ENCODE measurements around the gene BRINP3.

BRINP3 gene

DNA sequence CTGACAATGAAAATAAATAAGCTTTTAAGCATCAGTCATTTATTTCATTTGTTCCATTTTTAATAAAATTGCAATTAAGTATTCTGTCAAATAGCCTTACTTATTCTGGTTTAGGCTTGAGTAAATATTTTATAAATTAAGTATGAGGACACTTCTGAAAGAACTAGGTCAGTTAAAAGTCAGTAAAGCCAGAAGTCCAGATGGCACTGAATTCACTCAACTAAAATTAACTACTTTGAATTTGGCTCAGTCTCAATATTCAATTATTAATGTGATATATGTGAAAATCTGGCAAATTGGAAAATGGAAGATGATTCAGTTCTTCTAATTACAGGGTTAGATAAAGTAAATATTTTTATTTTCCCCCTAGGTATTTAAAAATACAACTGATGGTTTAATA lies 174.2 kb downstream of the BRINP3 start:
- DNase-seq = no peak

DNA sequence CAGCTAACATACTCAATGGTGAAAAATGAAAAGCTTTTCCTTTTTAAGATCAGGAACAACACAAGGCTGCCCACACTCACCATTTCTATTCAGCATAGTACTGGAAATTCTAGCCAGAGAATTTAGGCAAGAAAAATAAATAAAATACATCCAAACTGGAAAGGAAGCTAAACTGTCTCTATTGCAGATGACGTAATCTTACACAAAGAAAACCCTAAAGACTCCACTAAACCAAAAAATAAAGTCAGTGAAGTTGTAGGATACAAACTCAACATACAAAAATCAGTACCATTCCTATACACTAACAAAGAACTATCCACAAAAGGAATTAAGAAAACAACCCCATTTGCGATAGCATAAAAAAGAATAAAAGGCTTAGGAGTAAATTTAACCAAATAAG lies 181.2 kb downstream of the BRINP3 start:
- no peak for DNase-seq

DNA sequence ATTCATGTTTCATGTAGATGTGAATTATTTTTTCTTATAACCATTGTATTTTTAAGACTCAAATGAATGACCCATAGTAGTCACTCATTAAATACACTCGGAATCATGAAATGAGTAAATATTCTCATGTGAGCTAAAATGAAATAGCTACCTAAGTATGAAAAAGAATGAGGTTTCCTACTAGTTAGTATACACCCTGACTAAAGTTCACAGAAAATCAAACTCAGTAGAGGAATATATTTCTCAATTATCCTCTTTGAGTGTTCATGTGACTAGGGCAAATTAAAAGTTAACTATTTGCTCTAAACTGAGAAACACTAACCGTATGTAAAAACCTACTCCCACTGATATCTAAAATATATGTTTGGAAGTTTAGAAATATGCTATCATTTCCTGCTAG lies 187.8 kb downstream of the BRINP3 start:
- no peak for DNase-seq

DNA sequence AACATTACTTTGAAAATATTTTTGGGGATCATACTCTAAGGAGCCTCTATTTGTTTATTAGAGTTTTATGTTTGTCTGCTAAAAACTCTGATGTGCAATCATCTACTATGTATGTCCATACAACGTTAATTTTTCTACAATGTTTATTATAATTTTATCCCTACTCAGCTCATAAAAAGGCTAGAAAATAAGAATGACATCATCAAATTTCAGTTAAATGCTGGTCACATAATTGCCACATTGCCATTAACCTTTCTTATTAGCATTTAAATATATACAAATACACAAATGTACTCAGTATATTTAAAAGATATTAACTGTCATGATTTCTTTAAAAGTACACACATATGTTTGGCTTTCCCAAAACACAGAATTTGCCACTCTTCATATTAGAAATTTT lies 191.6 kb downstream of the BRINP3 start:
- DNase-seq = no peak

DNA sequence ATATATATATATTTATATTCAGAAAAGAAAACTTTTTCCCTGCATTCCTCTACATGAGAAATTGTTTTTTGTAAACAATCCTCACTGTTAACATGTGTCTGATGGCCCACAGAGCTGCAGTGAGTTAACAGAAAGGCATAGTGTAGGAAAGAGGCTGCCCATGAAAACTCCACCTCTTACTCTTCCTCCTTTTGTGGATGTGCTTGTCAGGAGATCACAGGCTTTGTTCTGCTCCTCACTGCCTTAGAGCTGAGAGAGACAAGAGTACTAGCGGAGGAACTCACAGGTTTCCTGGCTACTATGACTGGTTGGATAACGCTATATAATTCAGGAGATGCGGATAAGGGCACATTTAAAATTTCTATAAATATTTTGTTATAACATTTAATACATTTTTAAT lies 200.6 kb downstream of the BRINP3 start:
- no peak for DNase-seq

DNA sequence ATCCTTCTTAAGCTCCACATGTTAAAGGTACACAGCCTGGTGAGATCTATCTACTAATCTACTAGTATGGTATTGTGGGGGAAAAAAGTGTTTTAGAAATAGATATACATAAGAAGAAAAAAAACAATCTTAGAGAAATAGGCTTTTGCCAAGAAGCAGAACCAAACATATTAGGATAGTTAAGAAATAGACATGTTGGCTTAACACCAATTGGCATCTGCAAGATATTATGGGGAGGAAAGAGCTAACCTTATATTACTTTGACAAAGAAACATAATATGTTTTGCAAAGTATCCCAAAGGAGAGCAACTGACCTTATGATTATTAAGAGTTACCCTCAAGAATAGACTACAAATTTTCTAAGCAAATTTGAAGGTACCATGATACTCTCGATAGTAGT lies 202.9 kb downstream of the BRINP3 start:
- no peak for DNase-seq

DNA sequence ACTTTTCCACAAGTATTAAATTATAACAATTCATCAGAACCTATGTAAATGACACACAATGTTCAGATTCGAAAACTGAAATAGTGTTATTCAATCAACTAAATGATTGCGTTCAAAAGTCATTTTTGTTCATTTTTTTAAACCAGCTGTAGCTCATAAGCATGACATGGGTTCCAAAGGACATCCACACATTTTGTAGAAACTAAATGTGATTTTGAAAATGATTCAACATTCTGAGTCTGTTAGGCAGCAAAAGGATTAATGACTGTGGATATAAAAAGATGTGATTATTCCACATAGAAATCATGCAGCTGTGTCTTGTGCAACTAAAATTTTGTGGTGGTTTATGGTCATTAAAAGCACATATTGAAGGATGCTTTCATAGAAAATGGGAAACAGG lies 204.5 kb downstream of the BRINP3 start:
- DNase-seq = no peak

DNA sequence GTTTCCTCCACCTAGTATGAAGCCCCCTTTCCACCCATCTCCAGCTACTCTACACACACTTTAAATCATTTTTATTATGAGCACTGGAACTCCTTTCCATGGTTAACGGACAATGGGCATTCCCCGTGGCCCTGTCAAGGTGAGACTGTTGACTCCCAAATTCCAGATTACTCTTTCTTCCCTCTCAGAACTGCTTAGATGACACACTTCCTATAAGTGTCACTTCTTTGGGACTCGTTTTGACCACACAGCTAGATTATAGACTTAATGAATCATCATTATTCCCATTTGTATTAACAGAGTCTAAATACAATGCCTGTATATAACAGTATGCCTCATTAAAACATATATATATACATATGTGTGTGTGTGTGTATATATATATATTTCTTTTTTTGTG lies 215.1 kb downstream of the BRINP3 start:
- DNase-seq = no peak

DNA sequence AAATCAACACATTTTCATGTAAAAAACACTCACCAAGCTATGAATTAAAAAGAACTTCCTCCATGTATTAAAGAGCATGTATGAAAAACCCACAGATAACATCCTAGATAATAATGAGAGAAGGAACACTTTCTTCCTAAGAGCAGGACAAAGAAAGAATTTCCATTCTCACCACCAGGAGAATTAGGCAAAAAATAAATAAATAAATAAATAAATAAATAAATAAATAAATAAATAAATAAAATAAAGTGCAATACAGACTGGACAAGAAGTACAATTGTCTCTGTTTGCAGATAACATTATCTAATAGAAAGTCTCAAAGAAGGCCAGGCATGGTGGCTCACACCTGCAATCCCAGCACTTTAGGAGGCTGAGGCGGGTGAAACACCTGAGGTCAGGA lies 218.2 kb downstream of the BRINP3 start:
- no peak for DNase-seq

DNA sequence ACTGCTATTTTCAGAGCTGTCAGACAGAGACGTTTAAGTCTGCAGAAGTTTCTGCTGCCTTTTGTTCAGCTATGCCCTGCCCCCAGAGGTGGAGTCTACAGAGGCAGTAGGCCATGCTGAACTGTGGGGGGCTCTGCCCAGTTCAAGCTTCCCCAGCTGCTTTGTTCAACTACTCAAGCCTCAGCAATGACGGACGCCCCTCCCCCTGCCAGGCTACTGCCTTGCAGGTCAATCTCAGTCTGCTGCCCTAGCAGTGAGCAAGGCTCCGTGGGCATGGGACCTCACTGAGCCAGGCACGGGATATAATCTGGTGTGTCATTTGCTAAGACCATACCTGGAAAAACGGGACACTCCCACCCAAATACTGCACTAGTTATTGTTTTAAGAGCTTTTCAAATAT lies 219.7 kb downstream of the BRINP3 start:
- DNase-seq = no peak

DNA sequence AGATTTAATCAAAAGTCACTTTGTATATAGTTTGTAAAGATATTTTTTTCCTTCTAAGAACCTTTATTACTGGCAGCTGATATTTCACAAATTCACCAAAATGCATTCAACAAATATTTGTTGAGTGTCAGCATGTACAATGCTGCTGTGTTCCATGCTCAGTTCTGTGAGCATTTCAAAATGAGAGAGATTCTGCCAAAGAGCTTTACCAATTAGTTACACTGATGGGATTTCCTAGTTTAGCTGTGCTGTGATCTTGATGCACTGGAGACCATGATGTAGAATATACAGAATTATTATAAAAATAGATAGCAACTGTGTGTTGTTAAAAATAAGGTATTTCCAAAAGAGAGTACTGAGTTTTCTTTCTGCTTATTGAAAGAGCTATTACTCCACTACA lies 225.6 kb downstream of the BRINP3 start:
- no peak for DNase-seq

DNA sequence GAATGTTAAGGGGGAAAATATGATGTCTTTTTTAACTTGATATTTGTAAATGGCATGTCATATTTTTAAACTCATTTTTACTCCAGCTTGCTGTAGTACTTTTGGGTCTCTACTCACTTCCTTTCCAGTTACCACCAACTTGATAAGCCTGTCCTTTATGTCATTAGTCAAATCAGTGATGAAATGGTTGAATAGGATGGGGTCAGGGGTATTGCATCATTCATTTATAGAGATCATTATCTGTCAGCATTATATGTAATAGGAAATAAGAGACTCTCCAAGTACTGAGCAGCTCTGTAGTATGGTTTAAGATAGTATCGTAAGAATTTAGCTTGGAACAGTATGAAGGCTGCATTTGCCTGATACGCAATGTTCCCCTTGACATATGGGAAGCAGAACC lies 227.3 kb downstream of the BRINP3 start:
- no peak for DNase-seq

DNA sequence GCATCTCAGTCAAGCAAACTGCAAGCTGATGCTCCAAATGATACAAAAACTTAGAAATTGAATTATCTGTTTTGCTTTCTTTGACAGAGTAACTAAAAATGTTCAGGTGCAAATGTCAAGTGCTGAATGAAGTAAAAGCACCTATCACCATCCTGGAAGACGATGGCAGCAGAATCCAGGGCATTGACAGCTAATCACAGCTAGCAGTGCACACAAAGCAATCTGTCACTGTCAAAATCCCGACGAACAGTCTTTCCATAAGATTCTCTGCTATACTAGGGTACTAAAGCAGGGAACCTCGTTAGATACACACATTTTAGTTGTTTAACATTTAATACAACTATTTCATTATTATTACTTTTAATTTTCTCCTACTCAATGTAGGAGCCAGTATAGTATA lies 233.3 kb downstream of the BRINP3 start:
- DNase-seq = no peak

DNA sequence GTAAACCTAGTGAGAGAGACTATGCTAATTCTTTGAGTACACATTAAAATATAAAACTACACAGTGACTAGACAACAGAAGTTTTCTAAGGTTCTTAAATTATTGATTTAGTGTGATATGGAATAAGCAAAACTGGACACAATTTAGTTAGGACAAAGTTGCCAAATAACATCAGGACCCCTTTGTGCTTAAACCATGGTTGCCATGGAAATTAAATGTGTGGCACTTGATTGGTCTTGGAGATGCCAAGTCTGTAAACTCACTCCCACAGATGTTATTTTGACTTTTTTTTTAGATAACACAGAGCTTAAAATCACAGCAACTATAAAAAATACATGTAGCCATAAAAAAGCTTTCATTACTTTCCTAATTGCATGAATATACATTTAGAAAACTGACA lies 234.6 kb downstream of the BRINP3 start:
- no peak for DNase-seq

DNA sequence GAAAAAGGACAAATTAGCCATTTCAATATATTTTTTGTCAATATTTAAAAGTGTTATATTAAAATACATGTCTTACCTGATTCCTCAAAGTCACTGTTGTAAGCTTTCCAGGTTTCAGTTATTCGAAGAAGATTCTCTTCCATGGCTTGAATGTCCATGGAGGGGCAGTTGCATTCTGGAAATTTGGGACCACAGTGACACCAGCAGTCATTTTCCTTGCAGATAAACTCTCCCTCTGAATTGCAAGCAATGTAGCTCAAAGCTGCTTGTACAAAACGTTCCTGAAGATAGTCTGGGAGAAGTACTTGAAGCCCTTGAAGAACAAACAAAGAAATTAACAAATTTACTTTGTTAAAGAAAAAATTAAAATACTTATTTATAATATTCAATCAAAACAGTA lies 251.7 kb downstream of the BRINP3 start:
- peak in 1 of 2 donors; percentile 11 for DNase-seq

DNA sequence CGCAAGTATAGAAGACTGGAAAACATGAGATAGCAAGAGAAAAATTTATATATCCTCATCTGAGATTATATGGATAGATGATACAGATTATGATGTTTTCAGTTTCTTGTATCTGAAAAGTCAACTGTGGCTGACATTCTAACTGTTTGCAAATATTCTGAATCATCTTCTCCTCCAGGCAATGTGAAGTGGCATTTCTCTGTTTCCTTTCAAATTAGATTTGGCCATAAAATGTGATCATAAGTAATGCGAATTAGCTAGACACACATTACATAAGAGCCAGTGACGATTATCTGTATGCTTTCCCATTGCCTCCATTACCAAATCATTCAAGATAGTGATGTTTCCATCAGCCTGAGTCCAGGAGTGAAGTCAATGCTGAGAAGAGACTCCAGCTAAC lies 265.2 kb downstream of the BRINP3 start:
- no peak for DNase-seq

DNA sequence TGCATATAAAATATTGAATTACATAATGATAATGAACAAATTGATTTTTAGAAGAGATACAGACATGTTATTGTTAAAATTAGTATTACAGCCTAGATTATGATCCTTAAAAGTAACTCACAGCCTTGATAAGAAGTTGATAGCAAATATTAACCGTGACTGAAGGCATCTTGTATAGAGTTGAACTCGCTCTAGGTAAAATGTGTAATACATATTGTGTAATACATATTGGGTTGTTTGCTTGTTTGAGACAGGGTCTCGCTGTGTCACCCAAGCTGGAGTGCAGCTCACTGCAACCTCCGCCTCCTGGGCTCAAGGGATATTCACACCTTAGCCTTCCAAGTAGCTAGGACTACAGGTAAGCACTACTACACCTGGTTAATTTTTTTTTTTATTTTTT lies 269.9 kb downstream of the BRINP3 start:
- DNase-seq = no peak

DNA sequence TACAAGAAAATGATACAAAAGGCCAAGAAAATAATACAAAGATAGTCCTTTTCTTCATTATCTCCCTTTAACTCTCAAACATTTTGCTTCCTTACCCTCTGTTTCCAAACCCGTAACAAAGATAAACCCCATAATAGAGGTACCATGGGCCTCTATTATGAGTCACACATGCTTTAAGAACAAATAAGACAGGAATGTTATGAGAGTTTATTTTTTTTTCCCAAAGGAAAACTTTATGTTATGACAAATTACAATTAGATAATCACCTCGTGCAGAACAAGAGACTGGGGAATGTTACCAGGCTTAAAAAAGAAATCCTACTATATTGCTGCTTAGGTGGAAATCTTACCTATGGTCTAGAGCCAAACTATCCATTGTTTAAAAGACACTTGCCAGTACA lies 272.0 kb downstream of the BRINP3 start:
- no peak for DNase-seq

DNA sequence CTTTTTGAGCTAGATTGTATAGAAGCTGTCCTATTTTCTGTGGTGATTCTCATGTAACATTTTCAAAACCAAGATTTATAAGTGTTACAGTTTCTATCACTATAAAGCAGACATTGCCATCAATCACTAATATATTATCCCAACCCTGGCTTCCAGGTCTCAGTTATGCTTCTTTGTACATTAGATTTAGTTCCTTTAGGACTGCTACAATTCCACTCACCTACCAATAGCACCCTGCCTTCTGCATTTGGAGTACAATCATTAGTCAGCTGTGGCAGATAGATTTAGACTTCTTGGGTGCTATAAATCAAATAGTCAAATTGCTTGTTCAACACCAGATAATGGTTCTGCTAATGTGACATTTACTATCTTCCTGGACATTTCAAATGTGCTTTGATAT lies 281.6 kb downstream of the BRINP3 start:
- no peak for DNase-seq

DNA sequence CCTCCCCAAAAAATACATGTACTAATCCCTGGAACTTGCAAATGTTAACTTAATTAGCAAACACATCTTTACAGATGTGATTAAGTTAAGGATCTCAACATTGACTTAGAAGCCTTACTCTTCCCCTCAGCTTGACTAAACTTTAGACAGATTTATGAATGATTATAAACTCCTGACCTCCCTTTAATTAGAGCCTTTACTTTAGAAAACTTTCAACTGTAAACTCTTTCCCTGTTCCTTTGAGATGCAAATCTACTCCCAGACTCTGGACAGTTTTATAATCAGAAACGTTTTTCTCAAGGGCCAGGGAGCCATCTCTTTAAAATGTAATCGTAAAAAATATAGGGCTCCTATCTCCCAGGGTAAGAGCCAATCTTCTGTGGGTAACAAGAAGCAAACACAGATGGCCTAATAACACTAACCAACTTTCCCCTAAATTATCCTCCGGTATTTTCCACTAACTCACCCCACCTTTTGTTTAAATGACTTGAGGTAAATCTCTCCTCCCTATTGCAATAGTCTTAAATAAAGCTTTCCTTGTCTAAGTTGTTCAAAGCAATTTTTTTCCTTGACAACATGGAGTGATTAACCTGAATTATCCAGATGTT lies 284.1 kb downstream of the BRINP3 start:
- DNase-seq = no peak

DNA sequence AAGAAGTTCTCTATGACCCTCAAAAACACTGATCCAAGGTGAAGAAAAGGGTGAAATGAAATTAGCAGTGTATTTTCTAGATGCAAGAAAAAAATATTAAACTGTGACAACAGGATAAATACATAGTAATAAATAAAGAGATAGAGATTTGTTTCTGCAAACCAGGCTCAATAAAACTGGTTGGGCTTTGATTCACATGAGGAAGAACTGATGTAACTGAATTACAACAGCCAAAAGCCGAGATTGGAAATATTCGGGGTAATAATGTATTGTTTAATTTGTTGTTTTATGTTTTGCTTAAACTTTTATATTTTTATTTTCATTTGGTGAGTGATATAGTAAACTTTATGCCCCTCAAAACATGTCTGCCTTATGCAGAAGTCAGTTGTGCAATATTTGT lies 285.0 kb downstream of the BRINP3 start:
- no peak for DNase-seq

DNA sequence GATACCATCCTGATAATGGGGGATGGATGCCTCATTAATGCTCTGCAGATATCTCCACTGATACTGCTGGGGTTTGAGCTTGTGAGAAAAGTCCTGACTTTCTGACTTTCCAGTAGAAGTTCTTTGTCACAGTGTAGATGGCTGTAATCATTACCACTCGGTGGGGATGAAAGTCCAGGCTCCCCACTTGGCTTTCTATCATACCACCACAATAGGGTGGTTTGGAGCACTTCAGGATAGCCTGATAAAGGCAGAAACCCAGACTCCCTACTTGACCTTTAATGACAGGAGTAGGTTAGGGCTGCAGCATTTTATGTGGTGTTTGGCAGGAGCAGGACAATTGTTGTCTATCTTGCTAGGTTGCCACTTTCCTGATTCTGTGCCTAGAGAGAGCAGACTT lies 294.1 kb downstream of the BRINP3 start:
- DNase-seq = no peak

DNA sequence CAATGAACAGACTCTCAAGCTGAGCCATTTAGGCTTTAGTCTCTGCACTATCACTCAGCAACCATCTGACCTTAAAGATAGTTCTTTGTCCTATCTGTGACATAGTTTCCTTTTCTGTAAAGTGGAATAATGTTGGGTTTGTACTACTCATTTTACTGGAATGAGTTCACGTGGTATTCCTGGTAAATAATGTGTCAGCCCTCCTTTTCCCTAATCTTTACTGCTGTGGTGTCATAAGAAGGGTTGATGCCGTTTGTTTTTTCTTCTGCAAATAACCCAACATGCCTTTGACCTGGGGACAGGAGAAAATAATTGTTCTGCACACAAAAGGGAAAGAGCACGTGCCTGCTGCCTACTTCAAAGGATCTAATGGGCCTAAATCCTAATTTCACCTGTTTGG lies 297.8 kb downstream of the BRINP3 start:
- DNase-seq = no peak

DNA sequence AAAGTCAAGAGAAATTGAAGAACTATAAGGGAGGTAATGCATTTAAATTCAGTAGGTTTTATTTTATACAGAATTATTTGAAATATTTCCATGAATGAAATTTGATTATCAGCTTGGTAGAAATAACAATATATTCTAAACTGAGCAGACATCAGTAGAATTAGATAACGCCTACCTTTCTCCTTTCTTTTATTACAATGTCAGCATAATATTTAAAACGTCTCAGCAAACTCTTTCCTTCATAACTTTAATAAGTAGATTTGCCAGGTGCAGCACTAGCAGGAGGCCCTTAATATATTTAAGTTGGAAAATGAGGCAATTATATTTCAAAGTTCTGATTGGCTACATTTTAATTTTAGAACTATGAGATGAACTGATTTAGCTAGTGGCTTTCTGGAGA lies 298.8 kb downstream of the BRINP3 start:
- no peak for DNase-seq

DNA sequence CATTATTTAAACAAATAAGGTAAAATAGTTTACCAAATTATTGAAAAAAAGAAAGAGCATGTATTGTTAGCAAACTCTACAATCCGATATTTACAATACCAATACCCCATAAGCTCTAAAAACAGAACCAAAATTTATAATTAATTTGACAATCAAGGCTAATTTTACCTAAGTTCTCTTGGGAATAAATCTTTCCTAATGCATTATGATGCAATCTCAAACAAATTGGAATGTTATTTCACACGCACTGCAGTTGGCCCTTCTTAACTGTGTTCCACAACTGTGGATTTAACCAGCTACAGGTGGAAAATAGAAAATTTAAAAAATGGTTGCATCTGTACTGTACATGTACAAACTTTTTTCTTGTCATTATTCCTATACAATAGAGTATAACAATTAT lies 300.1 kb downstream of the BRINP3 start:
- no peak for DNase-seq

DNA sequence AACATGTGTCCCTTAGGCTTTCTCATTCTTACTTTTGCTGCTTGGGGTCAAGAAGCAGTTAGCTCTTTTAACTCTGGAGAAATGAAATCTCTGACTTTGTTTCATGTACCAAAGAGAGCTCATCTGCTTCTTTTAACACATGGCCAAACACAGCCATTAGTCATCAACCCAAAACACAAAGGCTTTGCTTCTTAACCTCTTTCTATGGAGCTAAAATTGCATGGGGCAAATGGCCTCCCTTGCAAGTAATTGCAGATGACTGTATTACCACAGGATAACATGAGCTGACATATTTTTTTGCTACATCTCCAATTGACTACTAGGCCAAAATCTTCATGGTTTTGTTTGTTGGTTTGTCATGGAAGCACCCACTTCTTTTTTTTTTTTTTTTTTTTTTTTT lies 300.9 kb downstream of the BRINP3 start:
- DNase-seq = no peak

Measured in hippocampal formation (tissue), 2 donors.